ENCODE results near the gene ST14.

ST14 gene

DNA sequence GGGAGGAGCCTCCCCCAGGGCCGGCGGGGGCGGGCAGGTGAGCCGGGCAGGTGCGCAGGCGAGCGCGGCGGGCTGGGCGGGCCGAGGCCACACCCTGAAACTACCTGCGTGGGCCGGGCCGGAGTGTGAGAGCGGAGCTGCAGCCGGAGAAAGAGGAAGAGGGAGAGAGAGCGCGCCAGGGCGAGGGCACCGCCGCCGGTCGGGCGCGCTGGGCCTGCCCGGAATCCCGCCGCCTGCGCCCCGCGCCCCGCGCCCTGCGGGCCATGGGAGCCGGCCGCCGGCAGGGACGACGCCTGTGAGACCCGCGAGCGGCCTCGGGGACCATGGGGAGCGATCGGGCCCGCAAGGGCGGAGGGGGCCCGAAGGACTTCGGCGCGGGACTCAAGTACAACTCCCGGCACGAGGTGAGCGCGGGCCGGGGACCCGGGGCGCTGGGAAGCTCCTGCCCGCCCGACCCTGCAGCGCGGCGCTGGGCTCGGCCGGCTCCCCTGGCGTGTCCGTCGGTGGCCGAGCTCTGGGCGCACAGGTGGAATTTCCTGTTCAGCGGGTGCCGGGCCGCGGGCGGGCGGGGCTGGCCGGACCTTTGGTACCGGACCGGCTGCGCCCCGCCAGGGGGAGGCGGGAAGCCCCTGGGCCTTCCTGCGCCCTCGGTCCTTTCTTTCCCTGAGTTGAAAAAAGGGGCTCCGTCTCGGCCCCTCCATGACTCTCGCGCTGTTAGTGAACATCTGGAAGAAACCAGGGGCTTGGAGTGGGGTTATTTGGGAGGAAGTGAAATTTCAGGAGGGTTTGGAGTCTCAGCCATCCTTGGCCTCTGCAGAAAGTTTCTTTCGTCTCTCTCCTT is at the start of gene ST14:
Gene ST14 (plus strand): TSS at position 126 of the 841 bp plus-strand sequence. CDS start 198 bp downstream, at position 324.
- DNase-seq (ENCODE audit: low read depth in 2 of 3, low spot score in 1 of 3), result no peak

- DNase-seq (ENCODE audit: low read depth in 2 of 3, low spot score in 1 of 3), result no peak
Measured at GRCh38 chr11:130110339-130111108, 49.1 kb upstream of the ST14 start.

DNA sequence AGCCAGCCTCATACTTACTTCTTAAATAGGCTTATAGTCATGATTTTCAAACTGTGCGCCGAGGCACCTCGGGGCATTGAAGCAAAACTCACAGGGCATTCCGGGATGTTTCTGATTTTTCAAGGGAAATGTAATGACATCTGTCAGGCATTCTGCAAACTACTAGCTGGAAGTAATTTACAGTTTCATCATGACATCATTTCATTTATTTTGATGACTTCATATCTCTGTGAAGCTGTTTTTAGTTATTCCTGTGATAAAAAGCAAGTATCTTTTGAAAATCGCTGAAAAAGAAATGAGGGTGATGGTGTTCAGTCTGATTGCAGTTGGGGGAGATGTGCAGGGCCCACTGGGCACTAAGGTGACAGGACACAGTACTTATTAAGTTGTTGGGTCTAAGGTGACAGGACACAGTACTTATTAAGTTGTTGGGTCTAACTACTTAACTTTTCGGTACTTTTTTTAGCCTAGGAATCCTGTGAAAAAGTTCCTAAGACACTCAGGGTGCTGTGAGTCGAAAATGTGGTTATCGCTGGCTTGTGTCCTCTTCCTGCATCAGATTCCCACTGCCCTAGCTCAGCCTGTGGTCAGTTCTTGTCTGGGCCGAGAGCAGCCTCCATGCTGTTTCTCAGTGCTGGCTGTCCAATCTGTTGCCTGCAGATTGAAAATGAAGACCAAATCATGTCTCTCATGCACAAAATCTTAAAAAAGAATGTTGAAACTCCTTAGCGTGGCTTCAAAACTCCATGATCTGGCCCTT is 47.3 kb upstream of the ST14 start:
- DNase-seq (ENCODE audit: low read depth in 2 of 3, low spot score in 1 of 3), result no peak

DNA sequence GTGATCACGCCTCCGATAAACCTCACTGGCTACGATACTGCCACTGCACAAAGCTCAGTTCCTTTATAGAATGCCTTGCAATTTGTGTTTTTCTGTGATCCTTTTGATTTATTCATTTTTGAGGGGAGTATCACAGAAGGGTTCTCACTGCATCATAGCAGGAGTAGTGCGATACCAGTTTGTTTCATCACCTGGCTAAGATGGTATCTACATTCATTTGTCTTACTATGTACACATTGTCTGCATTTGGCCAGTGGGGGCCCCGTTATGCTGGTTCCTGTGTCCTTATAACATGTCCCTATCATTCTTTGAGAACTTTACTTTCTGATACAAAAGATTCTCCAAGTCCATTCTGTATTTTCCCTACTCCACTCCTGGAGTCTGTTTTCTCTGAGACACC is 45.3 kb upstream of the ST14 start:
- DNase-seq (ENCODE audit: low read depth in 2 of 3, low spot score in 1 of 3), result no peak

- no peak for DNase-seq (ENCODE audit: low read depth in 2 of 3, low spot score in 1 of 3)
Measured at GRCh38 chr11:130114726-130115125, 44.9 kb upstream of the ST14 start.

DNA sequence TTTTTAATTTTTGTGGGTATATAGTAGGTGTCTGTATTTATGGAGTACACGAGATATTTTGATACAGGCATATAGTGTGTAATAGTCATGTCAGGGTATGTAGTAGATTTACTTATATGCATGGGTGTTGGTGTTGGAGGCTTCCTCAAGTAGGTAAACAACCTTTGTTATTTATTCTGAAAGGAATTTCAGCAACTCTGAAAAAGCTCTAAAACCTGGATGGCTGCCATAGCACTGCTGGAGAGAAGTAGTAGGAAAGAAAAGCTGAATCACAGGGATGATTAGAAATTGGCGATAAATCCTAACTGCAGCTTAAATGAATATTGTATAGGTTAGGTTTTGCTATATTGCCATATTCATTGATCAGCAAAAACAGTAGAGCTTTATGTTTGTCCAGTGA is 44.4 kb upstream of the ST14 start:
- no peak for DNase-seq (ENCODE audit: low read depth in 2 of 3, low spot score in 1 of 3)

- DNase-seq (ENCODE audit: low read depth in 2 of 3, low spot score in 1 of 3), result no peak
Measured at GRCh38 chr11:130118165-130118564, 41.4 kb upstream of the ST14 start.

- DNase-seq (ENCODE audit: low read depth in 2 of 3, low spot score in 1 of 3), result peak in 1 of 3 donors; percentile 1
Measured at GRCh38 chr11:130118636-130119387, 40.8 kb upstream of the ST14 start.

- DNase-seq (ENCODE audit: low read depth in 2 of 3, low spot score in 1 of 3), result no peak
Measured at GRCh38 chr11:130120045-130120444, 39.5 kb upstream of the ST14 start.

DNA sequence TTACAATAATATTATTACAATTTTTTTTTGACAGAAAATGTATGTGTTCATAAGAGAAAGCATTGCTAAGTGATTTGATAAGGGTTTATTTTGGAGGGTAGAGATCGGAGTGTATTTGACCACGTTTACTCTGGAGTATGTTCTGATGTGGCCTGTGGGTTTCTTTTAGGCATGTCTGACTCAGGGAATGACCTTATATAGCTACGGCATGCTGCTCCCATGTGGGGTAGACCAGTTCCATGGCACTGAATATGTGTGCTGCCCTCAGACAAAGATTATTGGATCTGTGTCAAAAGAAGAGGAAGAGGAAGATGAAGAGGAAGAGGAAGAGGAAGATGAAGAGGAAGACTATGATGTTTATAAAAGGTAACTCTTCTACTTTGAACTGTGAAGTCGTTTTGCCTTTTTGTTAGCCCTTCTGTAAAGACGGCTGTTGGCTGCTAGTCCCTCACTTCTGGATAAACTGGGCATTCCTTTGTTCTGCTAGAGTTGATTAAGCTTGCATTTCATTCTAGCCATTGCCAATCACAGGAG is 38.1 kb upstream of the ST14 start:
- DNase-seq (ENCODE audit: low read depth in 2 of 3, low spot score in 1 of 3), result peak in 1 of 3 donors; percentile 6

DNA sequence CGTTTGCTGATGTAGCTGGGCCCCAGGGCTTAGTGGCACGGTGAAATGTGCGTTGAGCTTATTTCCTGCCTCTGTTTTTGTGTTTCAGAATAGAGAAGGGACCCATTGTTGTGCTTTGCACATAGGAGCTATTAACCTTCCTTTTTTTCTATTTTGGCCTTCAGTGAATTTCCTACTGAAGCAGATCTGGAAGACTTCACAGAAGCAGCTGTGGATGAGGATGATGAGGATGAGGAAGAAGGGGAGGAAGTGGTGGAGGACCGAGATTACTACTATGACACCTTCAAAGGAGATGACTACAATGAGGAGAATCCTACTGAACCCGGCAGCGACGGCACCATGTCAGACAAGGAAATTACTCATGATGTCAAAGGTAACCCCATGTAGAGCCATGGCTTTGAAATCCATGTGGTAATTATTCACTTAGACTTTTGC is 37.4 kb upstream of the ST14 start:
- DNase-seq (ENCODE audit: low read depth in 2 of 3, low spot score in 1 of 3), result peak; percentile 20 to 26 (median 25)

GRCh38 chr11:130123414-130124040 is 36.1 kb upstream of the ST14 start:
- DNase-seq (ENCODE audit: low read depth in 2 of 3, low spot score in 1 of 3), result no peak

DNA sequence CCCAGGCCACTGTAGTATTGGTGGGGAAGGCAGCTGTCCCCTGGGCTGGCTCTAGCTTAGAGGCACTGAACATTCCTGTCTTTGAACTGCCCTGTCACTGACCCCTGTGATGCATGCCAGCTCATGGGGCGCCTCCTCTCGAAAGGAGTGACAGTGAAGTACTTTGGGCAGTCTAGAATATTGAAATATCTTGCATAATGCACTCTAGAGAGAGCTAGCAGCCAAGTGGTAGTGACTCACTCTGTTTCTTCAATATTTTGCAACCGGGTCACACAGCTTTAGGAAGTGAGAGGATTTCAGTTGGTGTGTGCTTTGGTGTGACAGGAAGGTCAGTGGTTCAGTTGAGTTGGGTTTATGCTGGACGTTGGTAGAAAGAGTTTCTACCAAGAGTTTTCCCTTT is 35.5 kb upstream of the ST14 start:
- DNase-seq (ENCODE audit: low read depth in 2 of 3, low spot score in 1 of 3), result no peak

DNA sequence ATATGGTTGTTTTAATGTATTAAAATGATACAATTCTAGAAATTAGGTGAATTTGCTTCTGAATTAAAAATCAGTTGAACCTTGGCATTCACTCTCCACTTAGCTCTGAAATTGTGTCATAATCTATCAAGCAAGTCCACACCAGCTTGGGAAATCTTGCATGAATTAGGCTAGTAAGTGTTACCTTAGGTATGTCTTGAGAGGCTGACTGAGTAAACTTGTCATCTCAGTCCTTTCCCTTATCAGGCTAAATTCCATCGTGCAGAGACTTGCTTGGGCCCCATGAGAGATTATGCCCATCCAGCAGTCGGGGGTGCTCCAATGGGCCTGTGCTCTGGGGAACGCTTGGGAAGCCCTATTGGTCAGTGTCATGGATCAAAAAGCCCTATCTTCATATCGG is 33.9 kb upstream of the ST14 start:
- no peak for DNase-seq (ENCODE audit: low read depth in 2 of 3, low spot score in 1 of 3)

- DNase-seq (ENCODE audit: low read depth in 2 of 3, low spot score in 1 of 3), result no peak
Measured at GRCh38 chr11:130126516-130126915, 33.1 kb upstream of the ST14 start.

DNA sequence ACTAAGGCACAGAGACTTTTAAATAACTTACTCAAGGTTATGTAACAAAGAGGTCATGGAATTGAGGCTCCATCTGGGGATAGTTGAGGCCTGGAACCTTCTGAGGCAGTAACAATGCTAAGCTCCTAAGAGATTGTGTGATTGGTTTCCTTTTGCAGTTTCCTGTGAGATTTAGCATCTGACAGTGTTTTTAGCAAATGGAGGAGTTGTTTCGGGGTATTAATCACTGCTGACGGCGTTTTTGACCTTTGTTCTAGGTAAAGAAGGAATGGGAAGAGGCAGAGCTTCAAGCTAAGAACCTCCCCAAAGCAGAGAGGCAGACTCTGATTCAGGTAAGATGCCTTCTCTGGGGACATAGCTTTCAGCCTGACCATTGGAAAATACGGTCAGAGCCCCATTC is 32.1 kb upstream of the ST14 start:
- DNase-seq (ENCODE audit: low read depth in 2 of 3, low spot score in 1 of 3), result no peak

DNA sequence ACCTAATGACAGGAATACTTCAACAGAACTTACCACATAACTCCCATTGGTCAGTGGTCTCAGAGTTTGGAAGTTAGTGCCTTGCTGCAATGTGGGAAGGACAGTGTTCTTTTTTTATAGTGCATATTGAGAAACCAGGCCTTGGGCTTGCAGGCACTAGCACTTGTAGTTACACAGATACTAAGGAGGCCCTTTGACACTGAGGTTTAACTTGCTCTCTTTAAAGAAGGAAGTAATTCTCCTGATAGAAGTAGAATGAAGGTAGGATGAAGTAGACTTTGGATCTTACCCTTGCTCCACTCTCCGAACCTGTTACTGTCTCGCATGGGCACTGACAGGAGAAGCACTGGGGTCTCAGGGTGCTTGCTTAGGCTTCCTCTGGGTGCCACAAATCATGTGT is 31.0 kb upstream of the ST14 start:
- DNase-seq (ENCODE audit: low read depth in 2 of 3, low spot score in 1 of 3), result no peak

DNA sequence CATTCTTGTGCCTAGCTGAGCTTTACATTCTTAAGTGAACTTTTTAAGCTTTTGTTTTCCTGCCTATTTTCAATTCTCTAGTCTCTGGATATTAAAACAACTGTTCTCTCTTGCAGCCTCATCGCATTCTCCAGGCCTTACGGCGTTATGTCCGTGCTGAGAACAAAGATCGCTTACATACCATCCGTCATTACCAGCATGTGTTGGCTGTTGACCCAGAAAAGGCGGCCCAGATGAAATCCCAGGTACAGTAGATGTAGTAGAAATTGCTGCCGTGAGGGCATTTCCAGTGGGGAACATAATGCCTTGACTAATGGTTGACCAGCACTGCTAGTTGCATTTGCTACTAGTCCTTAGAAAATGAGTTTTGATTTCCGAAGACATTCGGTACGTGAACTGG is 29.7 kb upstream of the ST14 start:
- no peak for DNase-seq (ENCODE audit: low read depth in 2 of 3, low spot score in 1 of 3)

GRCh38 chr11:130131961-130132850 is 27.4 kb upstream of the ST14 start:
- peak; percentile 18 to 56 (median 29) for DNase-seq (ENCODE audit: low read depth in 2 of 3, low spot score in 1 of 3)
